ENCODE measurements around the gene RNF187. TPM values are rescaled to one million over a fixed set of nuclear protein-coding genes. Genes with fewer than 3 reads are reported as not detected.

RNF187 gene
- total RNA-seq, 1 donor from 2014 or later: 201 TPM

DNA sequence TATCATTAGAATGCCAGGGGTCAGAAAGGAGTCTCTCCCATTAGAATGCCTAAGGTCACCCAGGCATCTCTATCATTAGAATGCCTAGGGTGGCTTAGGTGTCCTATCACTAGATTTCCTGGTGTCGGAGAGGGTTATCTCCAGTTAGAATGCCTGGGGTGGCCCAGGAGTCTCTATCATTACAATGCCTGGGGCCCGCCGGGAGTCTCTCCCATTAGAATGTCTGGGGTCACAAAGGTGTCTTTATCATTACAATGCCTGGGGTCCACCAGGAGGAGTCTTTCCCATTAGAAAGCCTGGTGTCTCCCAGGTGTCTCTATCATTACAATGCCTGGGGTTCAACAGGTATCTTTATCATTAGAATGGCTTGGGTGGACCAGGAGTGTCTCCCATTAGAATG lies 56.2 kb downstream of the RNF187 start:
- Mint-ChIP-seq H3K4me1 (ENCODE audit: low read depth, unreplicated experiment) (no peaks in the 10 kb centered on the region), H3K4me3 (ENCODE audit: unreplicated experiment) (no peak overlapping the region), H3K9me3 (ENCODE audit: unreplicated experiment) (peaks cover 8% of the 10 kb centered on the region), H3K36me3 (ENCODE audit: unreplicated experiment) (no peaks in the 10 kb centered on the region), H3K27ac (ENCODE audit: unreplicated experiment) (no peak overlapping the region), H3K27me3 (ENCODE audit: unreplicated experiment) (peaks cover 4% of the 10 kb centered on the region)
- DNase-seq: no peak
- TF ChIP-seq, protein P1, sequence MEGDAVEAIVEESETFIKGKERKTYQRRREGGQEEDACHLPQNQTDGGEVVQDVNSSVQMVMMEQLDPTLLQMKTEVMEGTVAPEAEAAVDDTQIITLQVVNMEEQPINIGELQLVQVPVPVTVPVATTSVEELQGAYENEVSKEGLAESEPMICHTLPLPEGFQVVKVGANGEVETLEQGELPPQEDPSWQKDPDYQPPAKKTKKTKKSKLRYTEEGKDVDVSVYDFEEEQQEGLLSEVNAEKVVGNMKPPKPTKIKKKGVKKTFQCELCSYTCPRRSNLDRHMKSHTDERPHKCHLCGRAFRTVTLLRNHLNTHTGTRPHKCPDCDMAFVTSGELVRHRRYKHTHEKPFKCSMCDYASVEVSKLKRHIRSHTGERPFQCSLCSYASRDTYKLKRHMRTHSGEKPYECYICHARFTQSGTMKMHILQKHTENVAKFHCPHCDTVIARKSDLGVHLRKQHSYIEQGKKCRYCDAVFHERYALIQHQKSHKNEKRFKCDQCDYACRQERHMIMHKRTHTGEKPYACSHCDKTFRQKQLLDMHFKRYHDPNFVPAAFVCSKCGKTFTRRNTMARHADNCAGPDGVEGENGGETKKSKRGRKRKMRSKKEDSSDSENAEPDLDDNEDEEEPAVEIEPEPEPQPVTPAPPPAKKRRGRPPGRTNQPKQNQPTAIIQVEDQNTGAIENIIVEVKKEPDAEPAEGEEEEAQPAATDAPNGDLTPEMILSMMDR (IDR thresholded peaks at IDR 0.05; ENCODE audit: partially characterized antibody, unreplicated experiment): no peak

DNA sequence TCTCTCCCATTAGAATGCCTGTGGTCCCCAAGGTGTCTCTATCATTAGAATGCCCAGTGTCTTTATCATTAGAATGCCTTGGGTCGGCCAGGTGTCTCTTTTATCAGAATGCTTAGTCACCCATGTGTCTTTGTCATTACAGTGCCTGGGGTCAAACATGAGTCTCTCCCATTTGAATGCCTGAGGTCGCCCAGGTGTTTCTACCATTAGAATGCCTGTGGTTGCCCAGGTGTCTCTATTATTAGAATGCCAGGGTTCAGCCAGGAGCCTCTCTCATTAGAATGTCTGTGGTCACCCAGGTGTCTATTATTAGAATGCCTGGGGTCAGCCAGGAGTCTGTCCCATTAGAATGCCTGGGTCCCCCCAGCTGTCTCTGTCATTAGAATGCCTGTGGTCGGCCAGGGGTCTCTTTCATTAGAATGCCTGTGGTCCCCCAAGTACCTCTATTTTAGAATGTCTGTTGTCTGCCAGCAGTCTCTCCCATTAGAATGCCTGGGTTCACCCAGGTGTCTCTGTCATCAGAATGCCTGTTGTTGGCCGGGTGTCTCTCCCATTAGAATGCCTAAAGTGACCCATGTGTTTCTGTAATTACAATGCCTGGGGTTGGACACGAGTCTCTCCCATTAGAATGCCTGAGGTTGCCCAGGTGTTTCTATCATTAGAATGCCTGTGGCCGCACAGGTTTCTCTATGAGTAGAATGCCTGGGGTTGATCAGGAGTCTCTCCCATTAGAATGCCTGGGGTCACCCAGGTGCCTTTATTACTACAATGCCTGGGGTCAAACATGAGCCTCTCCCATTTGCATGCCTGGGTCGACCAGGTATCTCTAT lies 57.1 kb downstream of the RNF187 start:
- H3K27me3 Mint-ChIP-seq (ENCODE audit: unreplicated experiment): peaks cover 4% of the 10 kb centered on the region
- no peak overlapping the region for H3K4me3 Mint-ChIP-seq (ENCODE audit: unreplicated experiment)

GRCh38 chr1:228544921-228545591 lies 57.9 kb downstream of the RNF187 start:
- no peak for DNase-seq
- Mint-ChIP-seq H3K4me3 (ENCODE audit: unreplicated experiment) (no peak overlapping the region), H3K4me1 (ENCODE audit: low read depth, unreplicated experiment) (no peaks in the 10 kb centered on the region), H3K27me3 (ENCODE audit: unreplicated experiment) (peaks cover 4% of the 10 kb centered on the region), H3K9me3 (ENCODE audit: unreplicated experiment) (peaks cover 8% of the 10 kb centered on the region), H3K27ac (ENCODE audit: unreplicated experiment) (no peak overlapping the region), H3K36me3 (ENCODE audit: unreplicated experiment) (no peaks in the 10 kb centered on the region)
- TF ChIP-seq, protein P1 (IDR thresholded peaks at IDR 0.05; ENCODE audit: partially characterized antibody, unreplicated experiment): no peak

More for the DNA sequence above, 57.1 kb downstream of the RNF187 start:
- H3K4me1 Mint-ChIP-seq (ENCODE audit: low read depth, unreplicated experiment): no peaks in the 10 kb centered on the region
- TF ChIP-seq, protein P1 (IDR thresholded peaks at IDR 0.05; ENCODE audit: partially characterized antibody, unreplicated experiment): no peak
- H3K36me3 Mint-ChIP-seq (ENCODE audit: unreplicated experiment): no peaks in the 10 kb centered on the region
- DNase-seq: no peak
- no peak overlapping the region for H3K27ac Mint-ChIP-seq (ENCODE audit: unreplicated experiment)
- H3K9me3 Mint-ChIP-seq (ENCODE audit: unreplicated experiment): peaks cover 8% of the 10 kb centered on the region

Small RNA genes within 50 kb of the gene (microRNA-seq; reads per million reads assigned to microRNA genes)
- gene MIR4666A (ENCODE audit: unreplicated experiment): not detected

Other genes with a start within 250 kb of the RNF187 start
- 41.0 TPM for gene TRIM11, start 80.5 kb upstream of the RNF187 start, total RNA-seq (ENCODE audit: unreplicated experiment)
- not detected for gene TRIM17, start 70.5 kb upstream of the RNF187 start, total RNA-seq (ENCODE audit: unreplicated experiment)
- 79.7 TPM for gene RHOU, start 248.1 kb downstream of the RNF187 start, total RNA-seq (ENCODE audit: unreplicated experiment)